ENCODE measurements around the gene TMED7. TPM values are rescaled to one million over a fixed set of nuclear protein-coding genes. Genes with fewer than 3 reads are reported as not detected.

The TMED7 gene
- total RNA-seq, 1 experiment from 2014 or later, result 348 TPM

DNA sequence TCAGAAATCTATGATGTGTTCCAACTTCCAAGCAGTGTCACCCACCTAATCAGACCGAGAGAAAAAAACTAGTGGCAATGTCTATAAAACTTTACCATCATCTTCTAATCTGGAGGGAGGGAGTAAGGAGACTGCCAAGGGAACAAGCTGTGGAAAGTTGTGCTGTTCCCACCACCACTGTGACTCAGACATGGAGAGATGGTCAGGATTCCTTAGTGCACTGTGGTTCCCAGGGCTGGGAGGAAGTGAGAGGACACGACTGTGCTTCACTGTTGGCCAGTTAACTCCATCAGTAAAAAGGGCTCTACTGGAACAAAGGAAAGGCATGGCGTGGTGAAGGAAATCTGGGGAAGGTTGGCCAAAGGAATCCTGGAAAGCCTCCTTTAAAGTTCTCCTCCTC lies 42.4 kb downstream of the TMED7 start:
- DNase-seq (ENCODE audit: low spot score), result no peak

GRCh38 chr5:115580941-115581340 lies 44.9 kb downstream of the TMED7 start:
- DNase-seq (ENCODE audit: low spot score), result no peak

DNA sequence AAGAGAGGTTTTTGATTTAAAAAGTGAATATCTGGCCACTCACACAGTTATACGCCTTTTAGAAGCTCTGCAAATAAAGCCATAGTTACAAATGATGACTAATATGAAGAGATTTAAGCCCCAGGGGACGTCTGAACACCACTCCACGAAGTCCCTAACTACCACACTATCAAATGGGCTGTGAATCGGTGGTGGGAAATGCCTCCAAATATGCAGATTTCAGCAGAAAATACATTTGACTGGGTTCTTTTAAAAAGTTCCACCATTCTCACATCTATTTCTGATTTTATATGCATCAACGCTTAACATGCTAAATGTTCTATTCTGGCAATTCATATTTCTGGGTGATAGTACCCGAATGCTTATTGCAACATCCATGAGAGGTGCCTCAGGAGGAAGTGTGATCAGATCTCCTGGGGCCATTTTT lies 46.1 kb downstream of the TMED7 start:
- DNase-seq (ENCODE audit: low spot score), result no peak

DNA sequence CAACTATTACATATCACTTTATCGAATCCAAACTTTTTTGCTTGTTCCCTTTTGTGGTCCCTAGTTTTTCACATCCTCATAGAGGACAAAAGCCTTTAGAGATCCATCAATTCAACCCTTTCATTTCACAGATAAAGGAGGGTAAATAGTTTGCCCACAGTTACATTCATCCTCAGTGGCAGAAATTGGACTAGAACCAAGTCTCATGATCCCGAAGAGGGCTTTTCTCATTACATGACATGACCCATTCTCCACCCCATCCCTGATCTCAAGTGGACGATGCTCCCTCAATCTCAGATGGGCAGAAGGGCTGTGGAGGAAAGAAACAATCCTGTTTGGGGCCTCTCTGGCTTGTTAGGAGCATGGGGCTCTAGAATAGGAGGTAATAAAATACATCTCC lies 46.6 kb downstream of the TMED7 start:
- no peak for DNase-seq (ENCODE audit: low spot score)

- no peak for DNase-seq (ENCODE audit: low spot score)
Observed at GRCh38 chr5:115578657-115579056, 47.2 kb downstream of the TMED7 start.

GRCh38 chr5:115577741-115578140 lies 48.1 kb downstream of the TMED7 start:
- no peak for DNase-seq (ENCODE audit: low spot score)

- no peak for DNase-seq (ENCODE audit: low spot score)
Observed at GRCh38 chr5:115577329-115577728, 48.5 kb downstream of the TMED7 start.

- DNase-seq (ENCODE audit: low spot score), result no peak
Observed at GRCh38 chr5:115575167-115576070, 50.4 kb downstream of the TMED7 start.

DNA sequence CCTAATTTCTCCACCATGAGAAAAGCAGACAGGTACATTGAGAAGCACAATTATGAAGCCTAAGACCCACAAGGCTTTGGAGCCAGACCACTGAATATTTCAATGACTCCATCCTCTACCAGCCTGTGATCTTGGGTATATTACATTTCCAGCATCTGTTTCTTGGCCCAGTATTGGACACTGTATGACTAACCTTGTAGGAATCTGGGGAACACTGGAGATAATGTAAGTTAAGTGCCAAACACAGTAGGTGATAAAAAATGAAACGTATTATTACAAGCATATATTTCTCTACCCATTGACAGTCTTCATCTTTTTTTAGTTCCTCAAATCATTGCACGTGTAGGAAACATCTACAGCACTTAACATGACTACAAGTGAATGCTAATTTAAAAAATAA lies 52.7 kb downstream of the TMED7 start:
- no peak for DNase-seq (ENCODE audit: low spot score)

DNA sequence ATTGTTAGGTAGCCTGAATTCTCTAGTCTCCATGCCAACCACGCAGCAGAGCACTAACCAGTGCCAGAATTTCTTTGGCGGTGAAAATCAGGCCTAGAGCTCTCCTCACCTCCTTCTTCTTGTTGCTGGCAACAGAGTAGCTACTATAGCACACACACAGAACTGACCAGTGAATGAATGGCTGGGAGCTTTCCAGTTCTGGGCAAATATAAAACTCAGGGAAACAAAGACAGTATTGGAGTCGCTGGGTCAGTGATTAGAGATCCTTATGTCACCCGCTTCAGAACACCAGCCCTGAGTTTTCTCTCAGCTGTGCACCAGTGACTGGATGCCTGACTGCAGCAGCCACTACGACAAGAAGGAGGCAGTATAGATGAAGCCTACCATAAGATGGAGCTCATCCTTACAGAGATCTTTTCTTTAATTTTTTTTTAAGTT lies 54.4 kb downstream of the TMED7 start:
- DNase-seq (ENCODE audit: low spot score), result no peak

DNA sequence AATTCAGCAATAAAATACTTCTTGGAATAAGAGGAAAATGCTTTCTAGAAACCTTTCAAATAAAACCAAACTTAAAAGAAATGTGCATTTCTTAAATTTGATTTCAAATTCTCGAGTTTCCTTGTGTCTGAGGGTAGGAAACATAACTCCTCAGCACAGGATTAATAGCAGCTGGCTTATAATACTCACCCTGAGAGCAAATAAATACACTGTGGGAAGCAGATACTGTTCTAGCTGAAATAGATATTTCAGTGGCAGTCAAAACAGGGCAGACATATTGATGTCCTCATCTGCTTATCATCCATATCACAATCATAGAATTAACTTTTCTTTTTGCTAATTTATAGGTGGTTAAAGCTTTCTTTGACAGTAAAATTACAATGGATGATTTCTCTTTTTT lies 57.2 kb downstream of the TMED7 start:
- no peak for DNase-seq (ENCODE audit: low spot score)

GRCh38 chr5:115565233-115565632 lies 60.6 kb downstream of the TMED7 start:
- no peak for DNase-seq (ENCODE audit: low spot score)

Other genes starting within 250 kb of the TMED7 start
- gene FEM1C, start 81.3 kb downstream of the TMED7 start, total RNA-seq (2014; rRNA removed; shearing (Covaris generic)), result 6.7 and 7.3 TPM in 2 replicates
- gene TICAM2, start 23.6 kb downstream of the TMED7 start, total RNA-seq (2014; rRNA removed; shearing (Covaris generic)), result 0.47 TPM in 1 of 2 replicates, not detected in the other
- gene CDO1, start 190.6 kb upstream of the TMED7 start, total RNA-seq (2014; rRNA removed; shearing (Covaris generic)), result not detected in 2 replicates
- 15.8 and 21.1 TPM in 2 replicates for gene ATG12, start 215.5 kb upstream of the TMED7 start, total RNA-seq (2014; rRNA removed; shearing (Covaris generic))
- 22.8 and 28.8 TPM in 2 replicates for gene AP3S1, start 215.9 kb upstream of the TMED7 start, total RNA-seq (2014; rRNA removed; shearing (Covaris generic))

All from HT-29 (cell line).